PFSK-1 (cell line): Measurements from ENCODE around the gene VSIG4.

Experiments used
- FOXP2 ChIP-seq: optimal IDR thresholded peaks from 2 replicates; pipeline ENCODE3; 2011; ENCODE audit warnings: borderline replicate concordance, control low read depth, inconsistent platforms; ENCODE audit not compliant: insufficient read depth; ENCODE audit errors: extremely low read length, extremely low read depth
- POLR2AphosphoS5 ChIP-seq: IDR thresholded peaks from 2 replicates; pipeline ENCODE4 v1.6.1; 2012; ENCODE audit warnings: low read depth, mild to moderate bottlenecking, control low read depth, low read length, moderate library complexity
- REST ChIP-seq, 2 experiments: IDR thresholded peaks; 2 replicates each; pipeline versions ENCODE4 v1.6.1 to v1.8.0; 2011 to 2012; ENCODE audit warnings: low read depth in 2 of 2, low read length in 2 of 2, control low read depth in 1 of 2, inconsistent platforms in 1 of 2, mild to moderate bottlenecking in 1 of 2, moderate library complexity in 1 of 2; ENCODE audit not compliant: insufficient read depth in 1 of 2
- SIN3A ChIP-seq: IDR thresholded peaks from 2 replicates; pipeline ENCODE4 v1.6.1; 2012; ENCODE audit warnings: mild to moderate bottlenecking, low read length, moderate library complexity, borderline replicate concordance; ENCODE audit not compliant: insufficient read depth
- TAF1 ChIP-seq: IDR thresholded peaks from 2 replicates; pipeline ENCODE4 v1.6.1; 2012; ENCODE audit warnings: low read length, control low read depth, borderline replicate concordance; ENCODE audit not compliant: insufficient read depth

GRCh38 chrX:66004928-66005829 is 34.7 kb downstream of the VSIG4 start:
- TF ChIP-seq REST (IDR thresholded peaks at IDR 0.05; ENCODE audit: insufficient read depth in 1 of 2, low read depth in 2 of 2, low read length in 2 of 2) (no peak), TAF1 (no peak), SIN3A (no peak), POLR2AphosphoS5 (no peak), FOXP2 (no peak)
